ENCODE results near the gene OR6V1.
"Not testable (repeated sequence)": the region's sequence is repeated elsewhere in the genome, so short reads cannot be mapped to it uniquely, and the experiment has no call there.

The OR6V1 gene

GRCh38 chr7:143088549-143089231 is 36.5 kb downstream of the OR6V1 start:
- in situ Hi-C loops (cut with HindIII; ENCODE audit: low pct_ligation_motif_present, low pct_unique_long_range_greater_than_20kb, low sequenced_read_pairs); DNase-seq: not testable (repeated sequence)

- in situ Hi-C loops (cut with HindIII; ENCODE audit: low pct_ligation_motif_present, low pct_unique_long_range_greater_than_20kb, low sequenced_read_pairs), result no loop called here
Observed at GRCh38 chr7:143096146-143096545, 44.0 kb downstream of the OR6V1 start.

GRCh38 chr7:143099579-143099978 is 47.4 kb downstream of the OR6V1 start:
- DNase-seq; in situ Hi-C loops (cut with HindIII; ENCODE audit: low pct_ligation_motif_present, low pct_unique_long_range_greater_than_20kb, low sequenced_read_pairs): not testable (repeated sequence)

More at GRCh38 chr7:143096146-143096545, 44.0 kb downstream of the OR6V1 start:
- no peak for DNase-seq
